GM19328 (cell line): Measurements from ENCODE around the gene ARL11.
"Not testable (repeated sequence)": the region's sequence is repeated elsewhere in the genome, so short reads cannot be mapped to it uniquely, and the experiment has no call there.

Experiments
- ATAC-seq: cut with Tn5 transposase; IDR thresholded peaks from one replicate; pipeline ENCODE4 v1.9.1; 2021; ENCODE audit warnings: mild to moderate bottlenecking, moderate library complexity; ENCODE audit not compliant: unreplicated experiment

ARL11 gene

GRCh38 chr13:49627831-49628652, at the start of gene ARL11:
TSS of gene ARL11 (plus strand) at chr13:49628507. CDS start at chr13:49630448, 1,941 bp downstream.
- peak; percentile 92 for ATAC-seq

GRCh38 chr13:49579501-49579900, 48.8 kb upstream of the ARL11 start:
- no peak for ATAC-seq

GRCh38 chr13:49580980-49581680, 47.2 kb upstream of the ARL11 start:
- no peak for ATAC-seq

DNA sequence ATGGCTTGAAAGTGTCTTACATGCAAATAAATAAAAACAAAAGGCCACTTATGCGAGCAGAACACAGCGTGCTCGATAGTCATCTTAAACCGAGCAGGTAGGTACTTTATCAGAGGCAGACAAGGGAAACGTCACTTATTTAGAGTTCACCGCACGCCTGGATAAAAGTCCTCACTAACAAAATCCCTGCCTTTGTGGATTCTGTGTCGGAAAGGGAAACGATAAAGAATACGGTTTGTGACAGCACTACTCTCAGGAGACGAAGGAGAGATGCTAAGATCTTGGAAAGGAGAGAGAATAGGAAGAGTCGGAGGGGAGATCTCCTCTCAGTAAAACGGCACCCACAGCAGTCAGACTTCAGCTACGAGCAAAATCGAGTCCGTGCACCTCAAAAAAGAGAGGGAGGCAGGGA, 43.5 kb upstream of the ARL11 start:
- ATAC-seq: peak; percentile 9

DNA sequence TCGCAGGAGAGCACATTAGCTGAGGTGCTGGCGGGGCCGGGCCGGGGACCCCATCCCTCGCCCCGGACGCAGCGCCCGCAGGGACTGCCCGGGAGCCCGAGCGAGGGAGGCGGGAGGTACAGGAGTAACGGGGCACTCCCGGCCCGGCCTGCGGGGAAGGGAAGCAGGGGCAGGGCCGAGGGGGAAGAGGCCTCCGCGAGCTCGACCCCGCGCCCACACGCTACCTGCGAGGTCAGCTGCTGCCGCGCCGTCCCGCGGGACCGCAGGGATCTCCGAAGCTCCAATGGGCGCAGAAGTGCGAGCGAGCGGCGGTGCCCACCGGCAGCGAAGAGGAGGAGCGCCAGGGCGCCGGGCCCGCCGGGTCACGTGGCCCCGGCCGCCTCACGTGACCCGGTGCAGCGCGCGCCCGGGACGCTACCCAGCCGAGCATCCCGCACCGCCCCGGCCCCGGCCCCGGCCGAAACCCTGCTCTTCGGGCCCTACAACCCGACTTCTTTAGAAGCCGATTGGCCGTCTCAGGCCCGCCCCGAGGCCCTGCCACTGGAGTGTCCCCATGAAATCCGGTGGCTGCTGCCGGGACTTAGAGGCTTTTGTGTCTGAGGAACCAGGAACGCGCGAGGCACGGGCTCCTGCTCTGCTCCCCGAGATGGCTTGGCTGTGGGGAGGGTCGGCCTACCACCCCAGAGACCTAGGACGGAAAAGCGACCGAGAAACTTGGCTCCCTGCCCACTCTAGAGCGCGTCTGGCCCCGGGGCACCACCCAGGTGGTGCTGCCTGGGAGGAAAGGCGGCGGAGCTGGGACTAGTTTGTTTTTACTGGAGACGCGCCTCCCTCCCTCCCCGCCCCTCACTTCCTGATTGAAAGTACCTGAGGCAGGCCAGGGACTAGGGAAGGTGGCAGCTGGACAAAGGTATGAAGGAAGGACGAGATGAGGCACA, 42.8 kb upstream of the ARL11 start, which contains the start of gene RCBTB1:
RCBTB1 (minus strand) TSS at position 339 of the 938 bp plus-strand sequence. CDS start 18,279 bp downstream, outside the sequence.
- peak; percentile 95 for ATAC-seq

GRCh38 chr13:49586717-49587116, 41.6 kb upstream of the ARL11 start:
- ATAC-seq: no peak

- no peak for ATAC-seq
Measured at GRCh38 chr13:49587311-49587847, 40.9 kb upstream of the ARL11 start.

GRCh38 chr13:49590714-49591113, 37.6 kb upstream of the ARL11 start:
- ATAC-seq: not testable (repeated sequence)

GRCh38 chr13:49593876-49594275, 34.4 kb upstream of the ARL11 start:
- not testable (repeated sequence) for ATAC-seq

DNA sequence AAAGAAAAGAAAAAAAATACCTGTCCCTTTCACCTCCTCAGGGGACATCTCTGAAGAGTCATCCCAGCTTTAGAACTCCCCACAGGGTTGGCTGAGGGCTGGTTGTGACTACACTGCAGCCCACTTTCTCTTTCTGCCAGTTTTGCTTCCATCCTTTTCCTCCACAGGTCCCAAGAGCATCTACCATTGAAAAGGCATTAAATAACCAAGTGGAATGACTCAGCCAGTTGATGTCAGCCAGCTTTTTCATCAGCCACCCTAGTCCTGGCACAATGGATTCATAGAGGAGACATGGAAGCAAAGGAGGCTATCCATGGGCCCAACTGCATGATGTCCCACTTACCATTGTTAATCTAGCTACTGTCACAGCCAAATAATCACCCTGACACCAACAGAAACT, 33.7 kb upstream of the ARL11 start:
- no peak for ATAC-seq

GRCh38 chr13:49596221-49596620, 32.1 kb upstream of the ARL11 start:
- ATAC-seq: no peak

- ATAC-seq: no peak
Measured at GRCh38 chr13:49597043-49597641, 31.2 kb upstream of the ARL11 start.

GRCh38 chr13:49602005-49602404, 26.3 kb upstream of the ARL11 start:
- no peak for ATAC-seq

GRCh38 chr13:49602615-49603014, 25.7 kb upstream of the ARL11 start:
- ATAC-seq: not testable (repeated sequence)

DNA sequence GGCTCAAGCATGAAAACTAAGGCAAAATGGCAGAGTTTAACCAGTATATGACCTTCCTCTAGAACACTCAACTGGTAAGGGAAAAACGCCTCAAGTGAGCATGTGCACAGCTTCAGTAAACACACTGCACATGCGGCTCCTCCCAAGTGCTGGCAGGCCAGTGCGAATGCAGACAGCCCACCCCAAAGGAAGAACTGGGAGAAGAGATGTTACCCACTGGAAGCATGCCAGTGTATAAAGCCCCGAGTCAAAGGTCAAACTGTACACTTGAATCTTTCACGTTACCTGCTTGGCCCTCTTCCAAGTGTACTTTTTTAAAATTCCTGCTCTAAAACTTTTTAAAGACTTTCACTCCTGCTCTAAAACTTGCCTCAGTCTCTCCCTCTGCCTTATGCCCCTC, 23.7 kb upstream of the ARL11 start:
- ATAC-seq: no peak

DNA sequence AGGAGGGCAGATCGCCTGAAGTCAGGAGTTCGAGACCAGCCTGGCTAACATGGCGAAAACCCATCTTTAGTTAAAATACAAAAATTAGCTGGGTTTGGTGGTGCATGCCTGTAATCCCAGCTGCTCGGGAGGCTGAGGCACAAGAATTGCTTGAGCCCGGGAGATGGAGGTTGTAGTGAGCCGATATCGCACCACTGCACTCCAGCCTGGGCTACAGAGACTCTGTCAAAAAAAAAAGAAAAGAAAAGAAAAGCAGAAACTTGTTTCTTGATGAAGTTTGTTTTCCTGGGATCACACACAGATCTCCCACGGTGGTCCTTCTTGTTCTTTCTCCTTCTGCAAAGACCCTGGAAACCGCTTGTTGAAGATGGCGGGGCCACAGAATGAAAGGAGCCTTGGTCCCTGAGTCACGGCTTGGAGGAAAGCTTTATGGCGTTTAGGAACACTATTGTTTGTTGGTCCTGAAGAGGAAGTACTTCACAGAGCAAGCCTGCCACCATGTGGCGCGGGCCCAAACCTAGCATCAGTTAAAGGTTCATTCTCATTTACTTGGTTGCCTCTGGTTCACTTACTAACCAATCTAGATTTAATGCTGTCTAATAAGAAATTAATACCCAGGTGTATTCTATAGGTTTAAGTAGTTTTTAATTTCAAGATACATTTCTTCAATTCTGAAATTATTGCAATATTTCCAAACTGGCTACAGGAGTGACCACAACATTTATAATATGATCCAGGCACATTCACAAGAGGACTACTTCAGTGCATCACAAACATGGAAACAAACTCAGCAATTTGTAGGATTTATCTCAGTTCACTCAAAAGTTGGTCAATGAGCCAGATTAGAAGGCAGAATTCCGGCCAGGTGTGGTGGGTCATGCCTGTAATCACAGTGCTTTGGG, 21.3 kb upstream of the ARL11 start:
- peak; percentile 91 for ATAC-seq

- ATAC-seq: no peak
Measured at GRCh38 chr13:49607761-49608160, 20.5 kb upstream of the ARL11 start.

- ATAC-seq: no peak
Measured at GRCh38 chr13:49608651-49609331, 19.5 kb upstream of the ARL11 start.

- ATAC-seq: no peak
Measured at GRCh38 chr13:49610176-49610575, 18.1 kb upstream of the ARL11 start.
